BLaER1 treated with 17β-estradiol and CSF1 and Interleukin-3, amounts not matched to agents 10 nM and 100 nM (cell line): ENCODE results near the gene PTGFRN.

Experiments used
- H3K27ac ChIP-seq, 11 experiments: shearing (Covaris generic); formaldehyde crosslinking; 2 replicates each; pipeline ENCODE4 v1.8.1; 2022
- H3K27me3 ChIP-seq, 11 experiments: shearing (Covaris generic); formaldehyde crosslinking; 2 replicates each; pipeline ENCODE4 v1.8.1; 2022
- H3K36me3 ChIP-seq, 11 experiments: shearing (Covaris generic); formaldehyde crosslinking; 2 replicates each; pipeline ENCODE4 v1.8.1; 2022
- H3K4me1 ChIP-seq, 10 experiments: shearing (Covaris generic); formaldehyde crosslinking; 2 replicates each; pipeline ENCODE4 v1.8.1; 2022
- H3K4me2 ChIP-seq, 11 experiments: shearing (Covaris generic); formaldehyde crosslinking; 2 replicates each; pipeline ENCODE4 v1.8.1; 2022
- H3K4me3 ChIP-seq, 10 experiments: shearing (Covaris generic); formaldehyde crosslinking; 2 replicates each; pipeline ENCODE4 v1.8.1; 2022
- H3K9ac ChIP-seq, 11 experiments: shearing (Covaris generic); formaldehyde crosslinking; 2 replicates each; pipeline ENCODE4 v1.8.1; 2022
- H3K9me3 ChIP-seq, 11 experiments: shearing (Covaris generic); formaldehyde crosslinking; replicated peaks in 1 of 11; 2 replicates each; pipeline ENCODE4 v1.8.1; 2022
- H4K20me1 ChIP-seq, 11 experiments: shearing (Covaris generic); formaldehyde crosslinking; 2 replicates each; pipeline ENCODE4 v1.8.1; 2022
- Cebpa-rat ChIP-seq, 11 experiments: shearing (Covaris generic); IDR thresholded peaks; 2 replicates each; pipeline ENCODE4 v1.8.1; 2022

The PTGFRN gene

GRCh38 chr1:116957646-116958045 lies 47.9 kb downstream of the PTGFRN start:
- peaks cover 0 to 28% (median 0%) of the 10 kb centered on the region in 11 experiments; a peak in 4 of 22 replicates for H3K36me3 ChIP-seq
- no peak for TF ChIP-seq Cebpa-rat (IDR thresholded peaks at IDR 0.05)
- no peak overlapping the region for H3K9ac ChIP-seq
- no peak overlapping the region for H3K4me2 ChIP-seq
- no peak overlapping the region for H3K4me3 ChIP-seq
- H4K20me1 ChIP-seq: no peaks in the 10 kb centered on the region
- peaks cover 0 to 3% (median 0%) of the 10 kb centered on the region in 10 experiments; a peak in 7 of 20 replicates for H3K4me1 ChIP-seq
- no peak overlapping the region for H3K27ac ChIP-seq
- H3K9me3 ChIP-seq: no peaks in the 10 kb centered on the region
- no peaks in the 10 kb centered on the region for H3K27me3 ChIP-seq

GRCh38 chr1:116958110-116958509 lies 48.4 kb downstream of the PTGFRN start:
- Histone ChIP-seq H3K27me3 (no peaks in the 10 kb centered on the region), H3K4me1 (peaks cover 0 to 8% (median 2%) of the 10 kb centered on the region in 10 experiments; a peak in 8 of 20 replicates), H3K4me3 (no peak overlapping the region), H3K4me2 (no peak overlapping the region), H3K9ac (no peak overlapping the region), H4K20me1 (no peaks in the 10 kb centered on the region), H3K9me3 (no peaks in the 10 kb centered on the region), H3K27ac (no peak overlapping the region), H3K36me3 (peaks cover 0 to 29% (median 0%) of the 10 kb centered on the region in 11 experiments; a peak in 4 of 22 replicates)
- TF ChIP-seq Cebpa-rat (IDR thresholded peaks at IDR 0.05): no peak

GRCh38 chr1:116958977-116959376 lies 49.3 kb downstream of the PTGFRN start:
- H3K27me3 ChIP-seq: no peaks in the 10 kb centered on the region
- H3K4me2 ChIP-seq: no peak overlapping the region
- no peaks in the 10 kb centered on the region for H3K9me3 ChIP-seq
- peaks cover 0 to 34% (median 0%) of the 10 kb centered on the region in 11 experiments; a peak in 4 of 22 replicates for H3K36me3 ChIP-seq
- no peak overlapping the region for H3K27ac ChIP-seq
- peaks cover 0 to 13% (median 2%) of the 10 kb centered on the region in 10 experiments; a peak in 8 of 20 replicates for H3K4me1 ChIP-seq
- no peak overlapping the region for H3K4me3 ChIP-seq
- TF ChIP-seq Cebpa-rat (IDR thresholded peaks at IDR 0.05): no peak
- no peak overlapping the region for H3K9ac ChIP-seq
- H4K20me1 ChIP-seq: no peaks in the 10 kb centered on the region

GRCh38 chr1:116961606-116962005 lies 51.9 kb downstream of the PTGFRN start:
- no peak for TF ChIP-seq Cebpa-rat (IDR thresholded peaks at IDR 0.05)
- no peaks in the 10 kb centered on the region for H3K27me3 ChIP-seq
- peaks cover 0 to 13% (median 2%) of the 10 kb centered on the region in 10 experiments; a peak in 8 of 20 replicates for H3K4me1 ChIP-seq
- H3K9me3 ChIP-seq: no peaks in the 10 kb centered on the region
- H3K4me3 ChIP-seq: no peak overlapping the region
- H3K4me2 ChIP-seq: no peak overlapping the region
- no peak overlapping the region for H3K9ac ChIP-seq
- no peak overlapping the region for H3K27ac ChIP-seq
- peaks cover 0 to 52% (median 0%) of the 10 kb centered on the region in 11 experiments; a peak in 5 of 22 replicates for H3K36me3 ChIP-seq
- no peaks in the 10 kb centered on the region for H4K20me1 ChIP-seq

- H3K4me2 ChIP-seq: peak overlapping the region in 4 of 11 experiments; percentile 12 to 50 (median 31); a peak in 8 of 22 replicates
- H4K20me1 ChIP-seq: no peaks in the 10 kb centered on the region
- no peak overlapping the region for H3K4me3 ChIP-seq
- no peaks in the 10 kb centered on the region for H3K27me3 ChIP-seq
- no peak for TF ChIP-seq Cebpa-rat (IDR thresholded peaks at IDR 0.05)
- H3K9ac ChIP-seq: no peak overlapping the region
- H3K9me3 ChIP-seq: no peaks in the 10 kb centered on the region
- peaks cover 0 to 52% (median 0%) of the 10 kb centered on the region in 11 experiments; a peak in 6 of 22 replicates for H3K36me3 ChIP-seq
- peaks cover 0 to 26% (median 2%) of the 10 kb centered on the region in 10 experiments; a peak in 8 of 20 replicates for H3K4me1 ChIP-seq
- no peak overlapping the region for H3K27ac ChIP-seq
Observed at GRCh38 chr1:116962987-116963639, 53.4 kb downstream of the PTGFRN start.

GRCh38 chr1:116966791-116967190 lies 57.1 kb downstream of the PTGFRN start:
- no peaks in the 10 kb centered on the region for H3K9me3 ChIP-seq
- peak overlapping the region in 1 of 11 experiments; percentile 54; a peak in 1 of 22 replicates for H3K4me2 ChIP-seq
- TF ChIP-seq Cebpa-rat (IDR thresholded peaks at IDR 0.05): no peak
- H3K27ac ChIP-seq: no peak overlapping the region
- H3K4me1 ChIP-seq: peaks cover 0 to 44% (median 5%) of the 10 kb centered on the region in 10 experiments; a peak in 9 of 20 replicates
- H3K4me3 ChIP-seq: no peak overlapping the region
- no peaks in the 10 kb centered on the region for H3K27me3 ChIP-seq
- no peaks in the 10 kb centered on the region for H4K20me1 ChIP-seq
- H3K9ac ChIP-seq: no peak overlapping the region
- peaks cover 0 to 33% (median 0%) of the 10 kb centered on the region in 11 experiments; a peak in 6 of 22 replicates for H3K36me3 ChIP-seq

- no peak overlapping the region for H3K4me3 ChIP-seq
- no peak for TF ChIP-seq Cebpa-rat (IDR thresholded peaks at IDR 0.05)
Observed at GRCh38 chr1:116968724-116969123, 59.0 kb downstream of the PTGFRN start.

GRCh38 chr1:116971258-116971860 lies 61.6 kb downstream of the PTGFRN start:
- H3K9ac ChIP-seq: no peak overlapping the region
- no peak overlapping the region for H3K27ac ChIP-seq
- H4K20me1 ChIP-seq: no peaks in the 10 kb centered on the region
- H3K4me3 ChIP-seq: no peak overlapping the region
- H3K27me3 ChIP-seq: no peaks in the 10 kb centered on the region
- TF ChIP-seq Cebpa-rat (IDR thresholded peaks at IDR 0.05): no peak
- peaks cover 0 to 41% (median 4%) of the 10 kb centered on the region in 10 experiments; a peak in 7 of 20 replicates for H3K4me1 ChIP-seq
- H3K36me3 ChIP-seq: peaks cover 0 to 21% (median 0%) of the 10 kb centered on the region in 11 experiments; a peak in 5 of 22 replicates
- peak overlapping the region in 4 of 11 experiments; percentile 1 to 56 (median 25); a peak in 5 of 22 replicates for H3K4me2 ChIP-seq
- peaks cover 6 to 21% (median 17%) of the 10 kb centered on the region in 11 experiments; a peak in 18 of 22 replicates for H3K9me3 ChIP-seq

More at GRCh38 chr1:116968724-116969123, 59.0 kb downstream of the PTGFRN start:
- H3K9me3 ChIP-seq: no peaks in the 10 kb centered on the region
- no peaks in the 10 kb centered on the region for H4K20me1 ChIP-seq
- H3K9ac ChIP-seq: no peak overlapping the region
- peaks cover 0 to 39% (median 4%) of the 10 kb centered on the region in 10 experiments; a peak in 7 of 20 replicates for H3K4me1 ChIP-seq
- peaks cover 0 to 21% (median 0%) of the 10 kb centered on the region in 11 experiments; a peak in 6 of 22 replicates for H3K36me3 ChIP-seq
- H3K27ac ChIP-seq: no peak overlapping the region
- no peaks in the 10 kb centered on the region for H3K27me3 ChIP-seq
- no peak overlapping the region for H3K4me2 ChIP-seq
